Peyer's patch (tissue), 4 donors: ENCODE data around the gene AUTS2.

Experiments used
- POLR2A ChIP-seq, 2 donors: fragments of 450-650 bp; IDR thresholded peaks; one replicate each; pipeline ENCODE4 v1.5.1; 2017; ENCODE audit warnings: antibody characterized with exemption in 2 of 2, mild to moderate bottlenecking in 2 of 2, moderate library complexity in 2 of 2
- TF ChIP-seq, protein P1 (sequence below), 6 experiments: fragments of 450-650 bp in 4 of 6; fragments of 200-600 bp in 2 of 6; sonication (generic) in 1 of 6; IDR thresholded peaks; one replicate each; pipeline ENCODE4 v1.5.1; 2017 to 2019; ENCODE audit warnings: antibody characterized with exemption in 6 of 6, mild to moderate bottlenecking in 3 of 6, moderate library complexity in 1 of 6

DNA sequence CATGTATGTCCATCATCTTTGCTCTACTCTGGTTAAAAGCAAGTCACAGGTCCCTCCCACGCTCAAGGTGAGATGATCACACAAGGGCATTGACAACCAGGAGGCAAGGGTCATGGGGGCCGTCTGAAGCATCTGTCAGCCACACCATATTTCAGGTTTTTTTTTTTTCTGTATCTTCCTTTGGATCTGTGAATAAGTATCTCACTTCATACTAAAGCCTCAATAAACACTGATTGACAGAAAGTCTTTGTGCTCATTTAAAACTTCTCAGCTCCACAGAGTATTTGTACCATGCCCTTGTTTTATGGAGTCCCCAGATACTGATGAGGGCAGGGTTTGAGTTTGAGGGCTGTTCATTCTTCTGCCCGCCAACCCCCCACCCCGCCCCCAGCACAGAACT is 45.0 kb downstream of the AUTS2 start:
- TF ChIP-seq, protein P1, sequence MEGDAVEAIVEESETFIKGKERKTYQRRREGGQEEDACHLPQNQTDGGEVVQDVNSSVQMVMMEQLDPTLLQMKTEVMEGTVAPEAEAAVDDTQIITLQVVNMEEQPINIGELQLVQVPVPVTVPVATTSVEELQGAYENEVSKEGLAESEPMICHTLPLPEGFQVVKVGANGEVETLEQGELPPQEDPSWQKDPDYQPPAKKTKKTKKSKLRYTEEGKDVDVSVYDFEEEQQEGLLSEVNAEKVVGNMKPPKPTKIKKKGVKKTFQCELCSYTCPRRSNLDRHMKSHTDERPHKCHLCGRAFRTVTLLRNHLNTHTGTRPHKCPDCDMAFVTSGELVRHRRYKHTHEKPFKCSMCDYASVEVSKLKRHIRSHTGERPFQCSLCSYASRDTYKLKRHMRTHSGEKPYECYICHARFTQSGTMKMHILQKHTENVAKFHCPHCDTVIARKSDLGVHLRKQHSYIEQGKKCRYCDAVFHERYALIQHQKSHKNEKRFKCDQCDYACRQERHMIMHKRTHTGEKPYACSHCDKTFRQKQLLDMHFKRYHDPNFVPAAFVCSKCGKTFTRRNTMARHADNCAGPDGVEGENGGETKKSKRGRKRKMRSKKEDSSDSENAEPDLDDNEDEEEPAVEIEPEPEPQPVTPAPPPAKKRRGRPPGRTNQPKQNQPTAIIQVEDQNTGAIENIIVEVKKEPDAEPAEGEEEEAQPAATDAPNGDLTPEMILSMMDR (IDR thresholded peaks at IDR 0.05) = no peak
- TF ChIP-seq POLR2A (IDR thresholded peaks at IDR 0.05) = no peak
